Mesendoderm (in vitro differentiated cells): Measurements from ENCODE around the gene CNNM4.

Source experiments
- DNase-seq: peaks from one replicate; pipeline ENCODE4 v3.0.0; 2013
- H2AK5ac ChIP-seq: 2 replicates; pipeline ENCODE4 v1.6.1; 2013; ENCODE audit warnings: low read length, inconsistent platforms
- H2BK120ac ChIP-seq: 2 replicates; pipeline ENCODE4 v1.6.1; 2013; ENCODE audit warnings: low read depth, mild to moderate bottlenecking, low read length, moderate library complexity, mixed read lengths
- H2BK15ac ChIP-seq: replicated peaks from 2 replicates; pipeline ENCODE4 v1.6.1; 2013; ENCODE audit warnings: low read depth, mild to moderate bottlenecking, moderate library complexity
- H2BK5ac ChIP-seq: 2 replicates; pipeline ENCODE4 v1.6.1; 2013; ENCODE audit warnings: low read length, inconsistent platforms
- H3K18ac ChIP-seq: 2 replicates; pipeline ENCODE4 v1.6.1; 2013; ENCODE audit warnings: mild to moderate bottlenecking, low read length, mixed read lengths
- H3K23ac ChIP-seq: one replicate; pipeline ENCODE4 v1.6.1; 2013; ENCODE audit warnings: low read length
- H3K27ac ChIP-seq: 2 replicates; pipeline ENCODE4 v1.5.1; 2013; ENCODE audit warnings: low read depth, mild to moderate bottlenecking, inconsistent platforms, low read length, moderate library complexity
- H3K27me3 ChIP-seq: 2 replicates; pipeline ENCODE4 v1.6.1; 2013; ENCODE audit warnings: low read length, control low read depth, mild to moderate bottlenecking, inconsistent platforms; ENCODE audit not compliant: insufficient read depth, poor library complexity
- H3K36me3 ChIP-seq: 2 replicates; pipeline ENCODE4 v1.6.1; 2013; ENCODE audit warnings: low read length, inconsistent platforms; ENCODE audit not compliant: control insufficient read depth, insufficient read depth
- H3K4ac ChIP-seq: one replicate; pipeline ENCODE4 v1.6.1; 2013; ENCODE audit warnings: low read depth, mild to moderate bottlenecking, low read length, moderate library complexity
- H3K4me1 ChIP-seq: 2 replicates; pipeline ENCODE4 v1.6.1; 2013; ENCODE audit warnings: low read depth, low read length, inconsistent platforms; ENCODE audit not compliant: control insufficient read depth
- H3K4me2 ChIP-seq: 2 replicates; pipeline ENCODE4 v1.6.1; 2013; ENCODE audit warnings: low read length
- H3K4me3 ChIP-seq: 2 replicates; pipeline ENCODE4 v1.5.1; 2013; ENCODE audit warnings: mild to moderate bottlenecking, low read length
- H3K56ac ChIP-seq: one replicate; pipeline ENCODE4 v1.6.1; 2013; ENCODE audit warnings: low read length
- H3K79me1 ChIP-seq: 2 replicates; pipeline ENCODE4 v1.6.1; 2013; ENCODE audit warnings: low read length, inconsistent platforms
- H3K79me2 ChIP-seq: 2 replicates; pipeline ENCODE4 v1.6.1; 2013; ENCODE audit warnings: mild to moderate bottlenecking, low read length; ENCODE audit not compliant: control insufficient read depth, insufficient read depth
- H3K9ac ChIP-seq: 2 replicates; pipeline ENCODE4 v1.6.1; 2013; ENCODE audit warnings: low read length, inconsistent platforms
- H4K5ac ChIP-seq: one replicate; pipeline ENCODE4 v1.6.1; 2013; ENCODE audit warnings: low read length
- H4K8ac ChIP-seq: one replicate; pipeline ENCODE4 v1.6.1; 2013; ENCODE audit warnings: low read depth, mild to moderate bottlenecking, control low read depth, low read length, moderate library complexity
- WGBS: extraction: QIAGEN DNeasy Blood & Tissue Kit; methylation state at CpG from one replicate; pipeline ENCODE4 v1.1.7; 2013; ENCODE audit warnings: low lambda C conversion rate, missing lambda C conversion rate; ENCODE audit not compliant: insufficient coverage; ENCODE audit errors: extremely low coverage; 5-methylcytosine and 5-hydroxymethylcytosine counted together

The CNNM4 gene

GRCh38 chr2:96819876-96820511 is 59.3 kb downstream of the CNNM4 start:
- H2BK120ac ChIP-seq, result no peak overlapping the region
- no peak overlapping the region for H3K4me3 ChIP-seq

GRCh38 chr2:96821113-96821675 is 60.5 kb downstream of the CNNM4 start:
- Histone ChIP-seq H3K79me1 (peaks cover 24% of the 10 kb centered on the region), H3K79me2 (peaks cover 37% of the 10 kb centered on the region), H3K18ac (no peak overlapping the region), H3K4me1 (peaks cover 10% of the 10 kb centered on the region), H2BK5ac (no peak overlapping the region), H3K56ac (no peak overlapping the region), H2BK120ac (no peak overlapping the region), H3K27ac (no peak overlapping the region), H3K4me2 (no peak overlapping the region), H3K9ac (no peak overlapping the region), H3K36me3 (no peaks in the 10 kb centered on the region), H4K5ac (no peak overlapping the region), H2BK15ac (no peak overlapping the region), H4K8ac (no peak overlapping the region), H2AK5ac (no peak overlapping the region), H3K27me3 (no peaks in the 10 kb centered on the region), H3K4me3 (no peak overlapping the region), H3K23ac (no peak overlapping the region), H3K4ac (no peak overlapping the region)
- no peak for DNase-seq
- WGBS, result no CpG with 5 or more reads among the region's 11 CpGs

More at GRCh38 chr2:96819876-96820511, 59.3 kb downstream of the CNNM4 start:
- H3K27me3 ChIP-seq, result no peaks in the 10 kb centered on the region
- H3K23ac ChIP-seq, result no peak overlapping the region
- no peak overlapping the region for H4K5ac ChIP-seq
- no CpG with 5 or more reads among the region's 12 CpGs for WGBS
- H3K79me2 ChIP-seq, result peaks cover 37% of the 10 kb centered on the region
- H2BK5ac ChIP-seq, result no peak overlapping the region
- H3K4me2 ChIP-seq, result no peak overlapping the region
- no peak overlapping the region for H3K56ac ChIP-seq
- H3K27ac ChIP-seq, result no peak overlapping the region
- peaks cover 10% of the 10 kb centered on the region for H3K4me1 ChIP-seq
- H3K9ac ChIP-seq, result no peak overlapping the region
- no peaks in the 10 kb centered on the region for H3K36me3 ChIP-seq
- DNase-seq, result no peak
- no peak overlapping the region for H3K18ac ChIP-seq
- no peak overlapping the region for H2AK5ac ChIP-seq
- no peak overlapping the region for H2BK15ac ChIP-seq
- H3K4ac ChIP-seq, result no peak overlapping the region
- H3K79me1 ChIP-seq, result peaks cover 24% of the 10 kb centered on the region
- H4K8ac ChIP-seq, result no peak overlapping the region

GRCh38 chr2:96822786-96823185 is 62.1 kb downstream of the CNNM4 start:
- Histone ChIP-seq H3K27ac (no peak overlapping the region), H3K4me1 (peaks cover 6% of the 10 kb centered on the region), H3K4me3 (no peak overlapping the region), H3K4me2 (no peak overlapping the region), H3K9ac (no peak overlapping the region), H4K5ac (no peak overlapping the region), H2BK5ac (no peak overlapping the region), H3K27me3 (no peaks in the 10 kb centered on the region), H3K23ac (no peak overlapping the region), H3K79me2 (peaks cover 30% of the 10 kb centered on the region), H2BK15ac (no peak overlapping the region), H3K56ac (no peak overlapping the region), H2AK5ac (no peak overlapping the region), H3K79me1 (peaks cover 23% of the 10 kb centered on the region), H2BK120ac (no peak overlapping the region), H4K8ac (no peak overlapping the region), H3K36me3 (peaks cover 2% of the 10 kb centered on the region), H3K4ac (no peak overlapping the region), H3K18ac (no peak overlapping the region)
- no CpG with 5 or more reads among the region's 4 CpGs for WGBS
- DNase-seq, result no peak

- Histone ChIP-seq H3K4ac (no peak overlapping the region), H3K4me3 (no peak overlapping the region), H2BK5ac (no peak overlapping the region), H3K36me3 (peaks cover 2% of the 10 kb centered on the region), H3K27me3 (no peaks in the 10 kb centered on the region), H3K4me1 (peaks cover 5% of the 10 kb centered on the region), H3K79me2 (peaks cover 28% of the 10 kb centered on the region), H3K79me1 (peaks cover 23% of the 10 kb centered on the region), H2AK5ac (no peak overlapping the region), H2BK120ac (no peak overlapping the region), H3K27ac (no peak overlapping the region), H3K18ac (no peak overlapping the region), H3K23ac (no peak overlapping the region), H3K56ac (no peak overlapping the region), H3K9ac (no peak overlapping the region), H4K8ac (no peak overlapping the region), H4K5ac (no peak overlapping the region), H2BK15ac (no peak overlapping the region), H3K4me2 (no peak overlapping the region)
- no peak for DNase-seq
- WGBS, result no CpG with 5 or more reads among the region's 11 CpGs
Measured at GRCh38 chr2:96823198-96823597, 62.5 kb downstream of the CNNM4 start.

- Histone ChIP-seq H3K56ac (no peak overlapping the region), H3K4ac (no peak overlapping the region), H3K18ac (no peak overlapping the region), H2BK5ac (no peak overlapping the region), H3K23ac (no peak overlapping the region), H3K4me2 (no peak overlapping the region), H2AK5ac (no peak overlapping the region), H3K9ac (no peak overlapping the region), H3K79me1 (peaks cover 15% of the 10 kb centered on the region), H2BK15ac (no peak overlapping the region), H3K4me3 (no peak overlapping the region), H3K36me3 (peaks cover 4% of the 10 kb centered on the region), H4K5ac (no peak overlapping the region), H4K8ac (no peak overlapping the region), H2BK120ac (no peak overlapping the region), H3K27me3 (no peaks in the 10 kb centered on the region), H3K79me2 (peaks cover 20% of the 10 kb centered on the region), H3K27ac (no peak overlapping the region), H3K4me1 (peaks cover under 1% of the 10 kb centered on the region)
- no peak for DNase-seq
- WGBS, result no CpG with 5 or more reads among the region's 6 CpGs
Measured at GRCh38 chr2:96824079-96824870, 63.6 kb downstream of the CNNM4 start.
